CD8-positive, alpha-beta memory T cell (primary cell): ENCODE measurements around the gene NUP50. TPM values are rescaled to one million over a fixed set of nuclear protein-coding genes. Genes with fewer than 3 reads are reported as not detected.

Source experiments
- CTCF ChIA-PET: fragments of 350-600 bp; sonication (Branson Sonifier 250); formaldehyde crosslinking; loops from one replicate; lab custom pipeline; 2021; ENCODE audit warnings: antibody characterized with exemption; lab: Charles Lee
- POLR2A ChIA-PET: fragments of 350-600 bp; sonication (Branson Sonifier 250); formaldehyde crosslinking; loops from one replicate; lab custom pipeline; 2021; ENCODE audit warnings: antibody characterized with exemption; lab: Charles Lee
- DNase-seq, 5 donors: peaks; one replicate each; pipeline versions ENCODE4 v3.0.0 to v3.0.0-alpha.2; 2020 to 2022; ENCODE audit warnings: mixed read lengths in 1 of 5
- H3K27ac ChIP-seq: one replicate; pipeline ENCODE4 v1.7.0; 2013; ENCODE audit warnings: low read depth, mild to moderate bottlenecking, low read length, moderate library complexity
- H3K27me3 ChIP-seq: 2 replicates; pipeline ENCODE4 v1.7.0; 2013; ENCODE audit warnings: low read length, mild to moderate bottlenecking; ENCODE audit not compliant: insufficient read depth, poor library complexity, severe bottlenecking
- H3K36me3 ChIP-seq: 2 replicates; pipeline ENCODE4 v1.7.0; 2013; ENCODE audit warnings: mild to moderate bottlenecking, low read length, moderate library complexity; ENCODE audit not compliant: insufficient read depth
- H3K4me1 ChIP-seq: 2 replicates; pipeline ENCODE4 v1.7.0; 2013; ENCODE audit warnings: mild to moderate bottlenecking, low read length, moderate library complexity; ENCODE audit not compliant: insufficient read depth
- H3K4me3 ChIP-seq: 2 replicates; pipeline ENCODE4 v1.7.0; 2013; ENCODE audit warnings: mild to moderate bottlenecking, low read length
- H3K9me3 ChIP-seq: 2 replicates; pipeline ENCODE4 v1.7.0; 2013; ENCODE audit warnings: mild to moderate bottlenecking, low read length
- H3K27ac Mint-ChIP-seq, 8 donors: one replicate each; pipeline ENCODE4 v1.8.0; 2020 to 2021; ENCODE audit warnings: mixed read lengths in 8 of 8, mild to moderate bottlenecking in 6 of 8, inconsistent platforms in 3 of 8, moderate library complexity in 3 of 8
- H3K27me3 Mint-ChIP-seq, 2 donors: one replicate each; pipeline ENCODE4 v1.8.0; 2020 to 2021; ENCODE audit warnings: mixed read lengths in 2 of 2, mild to moderate bottlenecking in 1 of 2, moderate library complexity in 1 of 2
- H3K36me3 Mint-ChIP-seq, 3 donors: one replicate each; pipeline ENCODE4 v1.8.0; 2020 to 2021; ENCODE audit warnings: mixed read lengths in 3 of 3, inconsistent platforms in 1 of 3, mild to moderate bottlenecking in 1 of 3
- H3K4me1 Mint-ChIP-seq, 3 donors: one replicate each; pipeline ENCODE4 v1.8.0; 2020 to 2021; ENCODE audit warnings: mixed read lengths in 3 of 3, inconsistent platforms in 1 of 3, mild to moderate bottlenecking in 1 of 3
- H3K4me3 Mint-ChIP-seq, 7 donors: one replicate each; pipeline ENCODE4 v1.8.0; 2020 to 2021; ENCODE audit warnings: mixed read lengths in 7 of 7, mild to moderate bottlenecking in 6 of 7, moderate library complexity in 4 of 7, inconsistent platforms in 2 of 7
- H3K9me3 Mint-ChIP-seq, 5 donors: one replicate each; pipeline ENCODE4 v1.8.0; 2020 to 2022; ENCODE audit warnings: mixed read lengths in 5 of 5, mild to moderate bottlenecking in 3 of 5, moderate library complexity in 2 of 5, inconsistent platforms in 1 of 5
- polyA plus RNA-seq: library from polyadenylated mRNA; unstranded; fragments of 300-500 nt; fragmentation: Illumina TruSeq; gene quantifications from one replicate; pipeline ENCODE4 v1.2.3, GENCODE V29; 2021
- total RNA-seq, 2 experiments: library from RNA; stranded (reverse); gene quantifications; one replicate each; pipeline ENCODE4 v1.2.3, GENCODE V29; 2021

The NUP50 gene
- total and polyA plus RNA-seq, 3 experiments from 2014 or later, result 63.4 to 172 (median 170) TPM

DNA sequence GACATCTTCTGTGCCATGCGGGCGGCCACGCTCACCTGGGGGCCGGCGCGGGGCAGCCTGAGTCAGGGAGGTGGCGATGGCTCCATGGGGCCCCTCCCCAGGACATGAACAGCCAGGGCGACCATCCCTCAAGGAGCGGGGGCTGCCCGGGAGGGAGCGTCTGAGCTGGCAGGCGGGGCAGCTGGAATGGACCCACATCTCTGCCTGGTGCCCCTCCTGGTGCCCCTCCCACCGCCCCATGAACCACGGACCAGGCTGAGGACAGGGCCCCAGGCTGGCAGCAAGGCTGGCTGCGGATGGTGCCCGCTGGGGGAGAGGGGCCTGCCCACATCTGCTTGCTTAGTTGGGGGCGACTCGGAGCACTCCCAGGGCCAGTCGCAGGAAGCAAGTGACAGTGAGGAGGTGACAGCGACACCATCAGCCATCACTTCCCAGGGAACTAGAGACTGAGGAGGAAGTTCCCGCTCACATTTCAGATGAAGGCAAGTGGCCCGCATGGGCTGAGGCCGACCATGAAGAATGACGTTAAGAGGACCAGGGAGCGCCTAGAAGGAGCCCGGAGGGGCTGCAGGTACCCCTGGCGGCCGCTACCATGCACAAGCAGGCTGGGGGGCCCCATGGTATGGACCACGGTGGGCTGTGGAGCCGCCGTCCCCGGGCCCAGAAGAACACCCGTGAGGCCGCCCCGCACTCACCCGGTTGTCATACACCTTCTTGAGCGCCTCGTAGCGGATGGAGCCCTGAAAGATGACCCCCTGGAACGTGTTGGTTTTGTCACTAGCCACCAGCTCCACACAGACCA, 39.6 kb downstream of the NUP50 start:
- POLR2A ChIA-PET, result no interaction called here
- no peaks in the 10 kb centered on the region for H3K9me3 ChIP-seq
- no peaks in the 10 kb centered on the region for H3K36me3 ChIP-seq

GRCh38 chr22:45204241-45204640, 40.5 kb downstream of the NUP50 start:
- DNase-seq, result no peak
- H3K27me3 ChIP-seq, result no peaks in the 10 kb centered on the region
- H3K36me3 ChIP-seq, result no peaks in the 10 kb centered on the region
- Mint-ChIP-seq H3K9me3 (no peaks in the 10 kb centered on the region), H3K27ac (peak overlapping the region in 1 of 8 donors; percentile 32), H3K36me3 (peaks cover 0 to 69% (median 14%) of the 10 kb centered on the region in 3 donors), H3K27me3 (no peaks in the 10 kb centered on the region), H3K4me1 (no peaks in the 10 kb centered on the region), H3K4me3 (no peak overlapping the region)
- H3K4me3 ChIP-seq, result no peak overlapping the region
- no peaks in the 10 kb centered on the region for H3K9me3 ChIP-seq
- ChIA-PET POLR2A (no interaction called here), CTCF (no interaction called here)
- no peaks in the 10 kb centered on the region for H3K4me1 ChIP-seq
- no peak overlapping the region for H3K27ac ChIP-seq

More for the DNA sequence above, 39.6 kb downstream of the NUP50 start:
- Histone ChIP-seq H3K27ac (no peak overlapping the region), H3K4me1 (no peaks in the 10 kb centered on the region), H3K4me3 (no peak overlapping the region), H3K27me3 (no peaks in the 10 kb centered on the region)
- CTCF ChIA-PET, result no interaction called here
- no peaks in the 10 kb centered on the region for H3K27me3 Mint-ChIP-seq
- no peaks in the 10 kb centered on the region for H3K4me1 Mint-ChIP-seq
- no peaks in the 10 kb centered on the region for H3K9me3 Mint-ChIP-seq
- H3K4me3 Mint-ChIP-seq, result no peak overlapping the region
- no peak for DNase-seq
- no peak overlapping the region for H3K27ac Mint-ChIP-seq
- peaks cover 0 to 73% (median 14%) of the 10 kb centered on the region in 3 donors for H3K36me3 Mint-ChIP-seq

GRCh38 chr22:45204819-45205218, 41.1 kb downstream of the NUP50 start:
- Mint-ChIP-seq H3K27ac (no peak overlapping the region), H3K27me3 (no peaks in the 10 kb centered on the region), H3K4me1 (peaks cover 0 to 3% (median 0%) of the 10 kb centered on the region in 3 donors), H3K4me3 (no peak overlapping the region), H3K9me3 (no peaks in the 10 kb centered on the region), H3K36me3 (peaks cover 0 to 68% (median 14%) of the 10 kb centered on the region in 3 donors)
- Histone ChIP-seq H3K27me3 (no peaks in the 10 kb centered on the region), H3K4me3 (no peak overlapping the region), H3K4me1 (no peaks in the 10 kb centered on the region), H3K9me3 (no peaks in the 10 kb centered on the region), H3K36me3 (no peaks in the 10 kb centered on the region), H3K27ac (no peak overlapping the region)
- ChIA-PET CTCF (no interaction called here), POLR2A (no interaction called here)
- no peak for DNase-seq

- H3K36me3 Mint-ChIP-seq, result peaks cover 0 to 67% (median 14%) of the 10 kb centered on the region in 3 donors
- H3K27ac ChIP-seq, result no peak overlapping the region
- DNase-seq, result no peak
- H3K9me3 ChIP-seq, result no peaks in the 10 kb centered on the region
- H3K4me3 Mint-ChIP-seq, result no peak overlapping the region
- no peaks in the 10 kb centered on the region for H3K4me1 ChIP-seq
- H3K27ac Mint-ChIP-seq, result no peak overlapping the region
- ChIA-PET POLR2A (no interaction called here), CTCF (no interaction called here)
- H3K9me3 Mint-ChIP-seq, result no peaks in the 10 kb centered on the region
- H3K27me3 Mint-ChIP-seq, result no peaks in the 10 kb centered on the region
- H3K27me3 ChIP-seq, result no peaks in the 10 kb centered on the region
- H3K36me3 ChIP-seq, result no peaks in the 10 kb centered on the region
- no peak overlapping the region for H3K4me3 ChIP-seq
- peaks cover 0 to 3% (median 0%) of the 10 kb centered on the region in 3 donors for H3K4me1 Mint-ChIP-seq
Measured at GRCh38 chr22:45205276-45205925, 41.7 kb downstream of the NUP50 start.

- no peak for DNase-seq
- Histone ChIP-seq H3K27me3 (no peaks in the 10 kb centered on the region), H3K27ac (no peak overlapping the region), H3K36me3 (no peaks in the 10 kb centered on the region), H3K4me1 (no peaks in the 10 kb centered on the region), H3K4me3 (no peak overlapping the region), H3K9me3 (no peaks in the 10 kb centered on the region)
- H3K4me1 Mint-ChIP-seq, result peaks cover 0 to 3% (median 0%) of the 10 kb centered on the region in 3 donors
- no peaks in the 10 kb centered on the region for H3K9me3 Mint-ChIP-seq
- POLR2A ChIA-PET, result no interaction called here
- peaks cover 0 to 67% (median 13%) of the 10 kb centered on the region in 3 donors for H3K36me3 Mint-ChIP-seq
- CTCF ChIA-PET, result no interaction called here
- H3K4me3 Mint-ChIP-seq, result no peak overlapping the region
- no peaks in the 10 kb centered on the region for H3K27me3 Mint-ChIP-seq
- peak overlapping the region in 3 of 8 donors; percentile 61 to 70 (median 67) for H3K27ac Mint-ChIP-seq
Measured at GRCh38 chr22:45206233-45206632, 42.5 kb downstream of the NUP50 start.

DNA sequence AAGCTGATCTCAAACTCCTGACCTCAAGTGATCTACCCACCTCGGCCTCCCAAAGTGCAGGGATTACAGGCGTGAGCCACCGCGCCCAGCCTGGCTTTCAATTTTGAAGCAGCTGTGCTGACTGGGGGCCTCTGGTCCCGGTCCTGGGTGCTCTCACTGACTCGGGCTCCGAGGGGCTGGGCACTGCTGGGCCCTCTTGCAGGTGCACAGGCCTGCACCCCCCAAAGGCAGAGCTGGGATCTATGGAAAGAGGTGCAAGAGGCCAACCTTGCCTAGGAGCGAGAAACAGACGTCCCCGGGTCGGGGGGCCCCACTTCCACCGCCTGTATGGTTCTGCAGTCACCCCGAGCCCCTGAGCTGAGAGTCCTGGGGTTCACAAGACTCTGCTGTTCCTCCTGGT, 43.8 kb downstream of the NUP50 start:
- no peaks in the 10 kb centered on the region for H3K4me1 ChIP-seq
- no peaks in the 10 kb centered on the region for H3K9me3 Mint-ChIP-seq
- no peak overlapping the region for H3K4me3 Mint-ChIP-seq
- H3K36me3 ChIP-seq, result no peaks in the 10 kb centered on the region
- H3K4me3 ChIP-seq, result no peak overlapping the region
- DNase-seq, result no peak
- ChIA-PET CTCF (no interaction called here), POLR2A (no interaction called here)
- H3K4me1 Mint-ChIP-seq, result peaks cover 0 to 3% (median 0%) of the 10 kb centered on the region in 3 donors
- H3K36me3 Mint-ChIP-seq, result peaks cover 0 to 63% (median 10%) of the 10 kb centered on the region in 3 donors
- H3K27ac Mint-ChIP-seq, result no peak overlapping the region
- H3K27me3 ChIP-seq, result no peaks in the 10 kb centered on the region
- H3K27ac ChIP-seq, result no peak overlapping the region
- no peaks in the 10 kb centered on the region for H3K9me3 ChIP-seq
- H3K27me3 Mint-ChIP-seq, result no peaks in the 10 kb centered on the region

- Histone ChIP-seq H3K4me3 (no peak overlapping the region), H3K9me3 (no peaks in the 10 kb centered on the region), H3K4me1 (no peaks in the 10 kb centered on the region), H3K27ac (no peak overlapping the region), H3K27me3 (no peaks in the 10 kb centered on the region), H3K36me3 (no peaks in the 10 kb centered on the region)
- H3K4me1 Mint-ChIP-seq, result peaks cover 0 to 3% (median 0%) of the 10 kb centered on the region in 3 donors
- H3K4me3 Mint-ChIP-seq, result no peak overlapping the region
- H3K9me3 Mint-ChIP-seq, result no peaks in the 10 kb centered on the region
- no peaks in the 10 kb centered on the region for H3K27me3 Mint-ChIP-seq
- H3K27ac Mint-ChIP-seq, result peak overlapping the region in 2 of 8 donors; percentile 37 to 75
- ChIA-PET CTCF (interaction anchor here (0.6 to 2.1 kb wide), 2 partner anchors 23 to 44 kb away, joined by 3 to 4 read pairs; partner anchors contain the start of gene NUP50), POLR2A (no interaction called here)
- no peak for DNase-seq
- H3K36me3 Mint-ChIP-seq, result peaks cover 0 to 61% (median 10%) of the 10 kb centered on the region in 3 donors
Measured at GRCh38 chr22:45207981-45208664, 44.4 kb downstream of the NUP50 start.

- Histone ChIP-seq H3K27ac (no peak overlapping the region), H3K9me3 (no peaks in the 10 kb centered on the region), H3K27me3 (no peaks in the 10 kb centered on the region), H3K4me1 (no peaks in the 10 kb centered on the region), H3K36me3 (no peaks in the 10 kb centered on the region), H3K4me3 (no peak overlapping the region)
- H3K27me3 Mint-ChIP-seq, result no peaks in the 10 kb centered on the region
- H3K4me3 Mint-ChIP-seq, result no peak overlapping the region
- H3K36me3 Mint-ChIP-seq, result peaks cover 0 to 60% (median 10%) of the 10 kb centered on the region in 3 donors
- no peak overlapping the region for H3K27ac Mint-ChIP-seq
- H3K9me3 Mint-ChIP-seq, result no peaks in the 10 kb centered on the region
- ChIA-PET POLR2A (no interaction called here), CTCF (interaction anchor here (2.1 kb wide), 1 partner anchor 44 kb away, joined by 4 read pairs; the partner anchor contains the start of gene NUP50)
- peaks cover 0 to 3% (median 0%) of the 10 kb centered on the region in 3 donors for H3K4me1 Mint-ChIP-seq
- no peak for DNase-seq
Measured at GRCh38 chr22:45208696-45208992, 44.9 kb downstream of the NUP50 start.
